GM18907 (cell line): ENCODE results near the gene FBXW12.

ENCODE experiments used
- ATAC-seq: cut with Tn5 transposase; IDR thresholded peaks from one replicate; pipeline ENCODE4 v1.9.1; 2021; ENCODE audit warnings: mild to moderate bottlenecking, moderate library complexity; ENCODE audit not compliant: unreplicated experiment

The FBXW12 gene

GRCh38 chr3:48406443-48407431, 34.7 kb downstream of the FBXW12 start:
- no peak for ATAC-seq

GRCh38 chr3:48407542-48408099, 35.6 kb downstream of the FBXW12 start:
- ATAC-seq, result no peak

- no peak for ATAC-seq
Observed at GRCh38 chr3:48408823-48409281, 36.8 kb downstream of the FBXW12 start.

GRCh38 chr3:48409291-48410201, 37.5 kb downstream of the FBXW12 start:
- ATAC-seq, result no peak

GRCh38 chr3:48410205-48411040, 38.4 kb downstream of the FBXW12 start:
- ATAC-seq, result no peak

GRCh38 chr3:48411041-48411588, 39.1 kb downstream of the FBXW12 start:
- no peak for ATAC-seq

GRCh38 chr3:48411606-48412374, 39.8 kb downstream of the FBXW12 start:
- ATAC-seq, result no peak

- ATAC-seq, result no peak
Observed at GRCh38 chr3:48412375-48413001, 40.5 kb downstream of the FBXW12 start.

GRCh38 chr3:48413086-48413485, 41.1 kb downstream of the FBXW12 start:
- no peak for ATAC-seq

- no peak for ATAC-seq
Observed at GRCh38 chr3:48413611-48414010, 41.6 kb downstream of the FBXW12 start.

GRCh38 chr3:48414376-48415250, 42.6 kb downstream of the FBXW12 start:
- no peak for ATAC-seq

- ATAC-seq, result no peak
Observed at GRCh38 chr3:48415251-48415953, 43.4 kb downstream of the FBXW12 start.

GRCh38 chr3:48416091-48416505, 44.1 kb downstream of the FBXW12 start:
- ATAC-seq, result no peak

GRCh38 chr3:48416546-48416945, 44.5 kb downstream of the FBXW12 start:
- no peak for ATAC-seq

GRCh38 chr3:48417529-48418108, 45.6 kb downstream of the FBXW12 start:
- ATAC-seq, result no peak

GRCh38 chr3:48418140-48418539, 46.1 kb downstream of the FBXW12 start:
- ATAC-seq, result no peak

GRCh38 chr3:48418651-48419050, 46.6 kb downstream of the FBXW12 start:
- ATAC-seq, result no peak
